ENCODE measurements around the gene GPR183.

DNA sequence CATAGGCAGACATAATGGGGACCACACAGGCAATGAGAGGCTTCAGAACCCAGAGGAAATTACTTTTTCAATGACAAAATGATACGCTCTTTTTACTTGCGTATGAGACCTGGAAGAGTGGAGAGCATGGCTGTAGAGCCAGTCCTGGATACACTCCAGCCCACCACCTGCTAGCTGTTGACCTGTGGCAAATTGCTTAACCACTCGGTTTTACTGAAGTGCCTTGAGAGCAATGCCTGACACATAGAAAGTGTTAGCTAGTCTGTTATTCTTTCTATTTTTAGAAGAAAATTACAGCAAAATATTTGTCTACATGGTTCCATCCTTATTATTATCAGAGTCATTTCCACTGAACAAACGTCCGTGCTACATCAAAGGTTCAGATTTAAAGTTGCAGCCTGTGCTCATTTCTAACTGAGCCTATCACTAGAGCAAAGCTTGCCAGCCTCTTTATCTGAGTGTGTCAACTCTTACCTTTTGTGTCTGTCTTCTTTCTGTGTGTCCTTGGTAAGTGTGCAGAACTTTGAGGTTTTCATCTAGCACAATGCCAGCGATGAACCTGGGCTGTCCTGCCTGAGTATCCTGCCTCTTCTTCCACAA, 9.6 kb upstream of the GPR183 start:
- TF ChIP-seq POLR2A (IDR thresholded peaks at IDR 0.05; ENCODE audit: borderline replicate concordance, extremely low read depth, insufficient read depth, insufficient read length): no peak
- TF ChIP-seq, protein P1, sequence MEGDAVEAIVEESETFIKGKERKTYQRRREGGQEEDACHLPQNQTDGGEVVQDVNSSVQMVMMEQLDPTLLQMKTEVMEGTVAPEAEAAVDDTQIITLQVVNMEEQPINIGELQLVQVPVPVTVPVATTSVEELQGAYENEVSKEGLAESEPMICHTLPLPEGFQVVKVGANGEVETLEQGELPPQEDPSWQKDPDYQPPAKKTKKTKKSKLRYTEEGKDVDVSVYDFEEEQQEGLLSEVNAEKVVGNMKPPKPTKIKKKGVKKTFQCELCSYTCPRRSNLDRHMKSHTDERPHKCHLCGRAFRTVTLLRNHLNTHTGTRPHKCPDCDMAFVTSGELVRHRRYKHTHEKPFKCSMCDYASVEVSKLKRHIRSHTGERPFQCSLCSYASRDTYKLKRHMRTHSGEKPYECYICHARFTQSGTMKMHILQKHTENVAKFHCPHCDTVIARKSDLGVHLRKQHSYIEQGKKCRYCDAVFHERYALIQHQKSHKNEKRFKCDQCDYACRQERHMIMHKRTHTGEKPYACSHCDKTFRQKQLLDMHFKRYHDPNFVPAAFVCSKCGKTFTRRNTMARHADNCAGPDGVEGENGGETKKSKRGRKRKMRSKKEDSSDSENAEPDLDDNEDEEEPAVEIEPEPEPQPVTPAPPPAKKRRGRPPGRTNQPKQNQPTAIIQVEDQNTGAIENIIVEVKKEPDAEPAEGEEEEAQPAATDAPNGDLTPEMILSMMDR (IDR thresholded peaks at IDR 0.05 in 2 of 3, conservative IDR thresholded peaks at IDR 0.05 in 1 of 3; ENCODE audit: borderline replicate concordance in 1 of 3, insufficient read depth in 1 of 3, low read depth in 2 of 3, low read length in 2 of 3): no peak
- TF ChIP-seq EGR1 (IDR thresholded peaks at IDR 0.05; ENCODE audit: low read depth): no peak
- TF ChIP-seq RAD21 (IDR thresholded peaks at IDR 0.05; ENCODE audit: low read depth): no peak
- TF ChIP-seq, protein P2, sequence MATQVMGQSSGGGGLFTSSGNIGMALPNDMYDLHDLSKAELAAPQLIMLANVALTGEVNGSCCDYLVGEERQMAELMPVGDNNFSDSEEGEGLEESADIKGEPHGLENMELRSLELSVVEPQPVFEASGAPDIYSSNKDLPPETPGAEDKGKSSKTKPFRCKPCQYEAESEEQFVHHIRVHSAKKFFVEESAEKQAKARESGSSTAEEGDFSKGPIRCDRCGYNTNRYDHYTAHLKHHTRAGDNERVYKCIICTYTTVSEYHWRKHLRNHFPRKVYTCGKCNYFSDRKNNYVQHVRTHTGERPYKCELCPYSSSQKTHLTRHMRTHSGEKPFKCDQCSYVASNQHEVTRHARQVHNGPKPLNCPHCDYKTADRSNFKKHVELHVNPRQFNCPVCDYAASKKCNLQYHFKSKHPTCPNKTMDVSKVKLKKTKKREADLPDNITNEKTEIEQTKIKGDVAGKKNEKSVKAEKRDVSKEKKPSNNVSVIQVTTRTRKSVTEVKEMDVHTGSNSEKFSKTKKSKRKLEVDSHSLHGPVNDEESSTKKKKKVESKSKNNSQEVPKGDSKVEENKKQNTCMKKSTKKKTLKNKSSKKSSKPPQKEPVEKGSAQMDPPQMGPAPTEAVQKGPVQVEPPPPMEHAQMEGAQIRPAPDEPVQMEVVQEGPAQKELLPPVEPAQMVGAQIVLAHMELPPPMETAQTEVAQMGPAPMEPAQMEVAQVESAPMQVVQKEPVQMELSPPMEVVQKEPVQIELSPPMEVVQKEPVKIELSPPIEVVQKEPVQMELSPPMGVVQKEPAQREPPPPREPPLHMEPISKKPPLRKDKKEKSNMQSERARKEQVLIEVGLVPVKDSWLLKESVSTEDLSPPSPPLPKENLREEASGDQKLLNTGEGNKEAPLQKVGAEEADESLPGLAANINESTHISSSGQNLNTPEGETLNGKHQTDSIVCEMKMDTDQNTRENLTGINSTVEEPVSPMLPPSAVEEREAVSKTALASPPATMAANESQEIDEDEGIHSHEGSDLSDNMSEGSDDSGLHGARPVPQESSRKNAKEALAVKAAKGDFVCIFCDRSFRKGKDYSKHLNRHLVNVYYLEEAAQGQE (IDR thresholded peaks at IDR 0.05; ENCODE audit: low read depth): no peak
- no peak for TF ChIP-seq CEBPB (IDR thresholded peaks at IDR 0.05; ENCODE audit: low read depth)
- no peak for TF ChIP-seq YY1 (IDR thresholded peaks at IDR 0.05; ENCODE audit: extremely low read depth, insufficient replicate concordance, low read depth, low read length)

Data from HCT116 (cell line).